Nephron (organoid): ENCODE data around the gene ZNF496.

Experiments used
- H3K27ac Mint-ChIP-seq, 3 experiments: 2 replicates each; pipeline ENCODE4 v1.8.0; 2020; ENCODE audit warnings: mixed read lengths in 3 of 3, mild to moderate bottlenecking in 2 of 3, moderate library complexity in 1 of 3
- H3K27me3 Mint-ChIP-seq: 2 replicates; pipeline ENCODE4 v1.8.0; 2021; ENCODE audit warnings: low read depth, mild to moderate bottlenecking, moderate library complexity, mixed read lengths
- H3K36me3 Mint-ChIP-seq: 2 replicates; pipeline ENCODE4 v1.8.0; 2020; ENCODE audit warnings: low read depth, mixed read lengths
- H3K4me1 Mint-ChIP-seq: 2 replicates; pipeline ENCODE4 v1.8.0; 2020; ENCODE audit warnings: mixed read lengths
- H3K4me3 Mint-ChIP-seq, 3 experiments: 2 replicates each; pipeline ENCODE4 v1.8.0; 2020; ENCODE audit warnings: mild to moderate bottlenecking in 3 of 3, mixed read lengths in 3 of 3, moderate library complexity in 2 of 3
- H3K9me3 Mint-ChIP-seq: 2 replicates; pipeline ENCODE4 v1.8.0; 2020; ENCODE audit warnings: mixed read lengths
- TF ChIP-seq, protein P1 (sequence below), 3 experiments: fragments of 200-600 bp; sonication (generic); IDR thresholded peaks; one replicate each; pipeline ENCODE4 v1.5.0; 2021; ENCODE audit warnings: antibody characterized with exemption in 3 of 3; ENCODE audit not compliant: unreplicated experiment in 3 of 3

ZNF496 gene

DNA sequence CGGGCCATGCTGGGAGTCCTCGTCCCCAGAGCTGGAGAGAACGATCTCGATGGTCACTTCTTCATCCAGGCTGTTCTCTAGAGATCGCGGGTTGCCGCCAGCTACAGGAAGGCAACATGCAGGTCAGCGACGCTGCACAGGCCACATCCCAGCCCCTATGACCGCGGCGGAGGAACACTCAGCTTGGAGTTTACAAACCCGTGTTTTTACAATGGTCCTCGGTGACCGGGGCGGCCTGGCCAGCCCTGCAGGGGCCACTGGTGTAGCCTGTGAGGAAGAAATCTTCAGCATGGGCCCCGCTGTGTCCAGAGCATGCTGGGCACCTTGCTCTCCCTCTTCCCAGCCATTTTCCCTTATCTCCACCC is 30.5 kb downstream of the ZNF496 start:
- Mint-ChIP-seq H3K27ac (no peak overlapping the region), H3K27me3 (no peaks in the 10 kb centered on the region), H3K36me3 (peaks cover 73% of the 10 kb centered on the region), H3K4me1 (no peaks in the 10 kb centered on the region), H3K4me3 (no peak overlapping the region), H3K9me3 (no peaks in the 10 kb centered on the region)
- TF ChIP-seq, protein P1, sequence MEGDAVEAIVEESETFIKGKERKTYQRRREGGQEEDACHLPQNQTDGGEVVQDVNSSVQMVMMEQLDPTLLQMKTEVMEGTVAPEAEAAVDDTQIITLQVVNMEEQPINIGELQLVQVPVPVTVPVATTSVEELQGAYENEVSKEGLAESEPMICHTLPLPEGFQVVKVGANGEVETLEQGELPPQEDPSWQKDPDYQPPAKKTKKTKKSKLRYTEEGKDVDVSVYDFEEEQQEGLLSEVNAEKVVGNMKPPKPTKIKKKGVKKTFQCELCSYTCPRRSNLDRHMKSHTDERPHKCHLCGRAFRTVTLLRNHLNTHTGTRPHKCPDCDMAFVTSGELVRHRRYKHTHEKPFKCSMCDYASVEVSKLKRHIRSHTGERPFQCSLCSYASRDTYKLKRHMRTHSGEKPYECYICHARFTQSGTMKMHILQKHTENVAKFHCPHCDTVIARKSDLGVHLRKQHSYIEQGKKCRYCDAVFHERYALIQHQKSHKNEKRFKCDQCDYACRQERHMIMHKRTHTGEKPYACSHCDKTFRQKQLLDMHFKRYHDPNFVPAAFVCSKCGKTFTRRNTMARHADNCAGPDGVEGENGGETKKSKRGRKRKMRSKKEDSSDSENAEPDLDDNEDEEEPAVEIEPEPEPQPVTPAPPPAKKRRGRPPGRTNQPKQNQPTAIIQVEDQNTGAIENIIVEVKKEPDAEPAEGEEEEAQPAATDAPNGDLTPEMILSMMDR (IDR thresholded peaks at IDR 0.05; ENCODE audit: unreplicated experiment in 3 of 3): no peak

DNA sequence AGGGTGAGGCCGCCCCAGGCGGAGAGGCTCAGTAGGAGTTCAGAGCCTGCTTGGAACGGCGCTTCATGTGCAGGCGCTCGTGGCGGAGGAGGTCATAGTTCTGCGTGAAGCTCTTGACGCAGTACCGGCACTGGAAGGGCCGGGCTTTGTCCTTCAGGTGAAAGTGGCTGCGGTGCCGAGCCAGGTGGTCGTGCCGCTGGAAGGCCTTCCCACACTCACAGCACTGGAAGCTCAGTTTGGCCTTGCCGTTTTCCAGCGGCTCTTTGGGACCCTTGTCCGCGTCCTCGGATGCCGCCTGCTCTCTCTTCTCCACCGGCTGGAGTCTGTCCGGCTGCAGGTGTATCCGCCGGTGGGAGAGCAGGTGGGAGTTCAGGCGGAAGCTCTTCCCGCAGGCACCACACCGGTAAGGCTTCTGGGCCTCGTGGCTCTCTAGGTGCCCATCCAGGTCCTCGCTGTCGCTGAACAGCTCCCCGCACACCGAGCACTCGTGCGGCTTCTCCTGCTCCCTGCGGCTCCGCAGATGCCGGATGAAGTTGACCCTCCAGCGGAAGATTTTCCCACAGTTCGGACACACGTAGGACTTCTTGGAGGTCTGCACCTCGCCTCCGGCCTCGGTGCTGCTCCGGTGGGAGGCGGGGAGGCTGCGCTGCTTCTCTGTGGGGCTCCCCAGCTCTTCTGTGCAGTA is 31.0 kb downstream of the ZNF496 start:
- Mint-ChIP-seq H3K4me3 (no peak overlapping the region), H3K9me3 (no peaks in the 10 kb centered on the region), H3K4me1 (no peaks in the 10 kb centered on the region), H3K27me3 (no peaks in the 10 kb centered on the region), H3K36me3 (peaks cover 70% of the 10 kb centered on the region), H3K27ac (no peak overlapping the region)
- TF ChIP-seq, protein P1 (IDR thresholded peaks at IDR 0.05; ENCODE audit: unreplicated experiment in 3 of 3): no peak

DNA sequence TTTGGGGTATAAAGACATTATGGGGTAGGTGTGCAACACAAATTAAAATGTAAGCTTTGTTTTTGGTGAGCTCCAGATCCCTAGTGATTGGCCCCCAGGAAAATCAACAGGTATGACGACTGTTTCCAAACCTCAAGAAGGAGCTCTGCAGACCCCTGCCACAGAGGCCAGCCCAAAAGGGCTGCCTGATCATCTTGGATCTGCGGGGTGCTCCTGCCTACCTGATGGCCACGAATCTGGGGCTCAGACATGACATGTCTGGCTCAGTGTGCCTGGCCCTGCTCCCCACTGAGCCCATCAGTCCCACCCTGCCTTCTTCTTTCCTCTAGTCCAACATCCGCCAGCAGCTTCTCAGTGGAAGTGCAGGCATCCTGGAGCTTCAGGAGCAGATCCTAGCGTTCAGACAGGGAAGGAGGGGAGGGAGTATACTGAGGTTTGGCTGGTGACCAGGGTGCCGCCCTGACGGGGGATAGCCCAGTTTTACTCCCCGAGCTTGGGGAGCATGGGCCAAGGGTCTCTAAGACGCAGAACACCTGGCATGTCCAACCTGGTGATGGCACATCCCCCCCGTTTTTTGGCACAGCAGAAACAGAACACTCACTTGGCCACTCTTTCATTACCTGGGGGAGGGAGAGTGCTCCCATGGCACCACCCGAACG is 31.8 kb downstream of the ZNF496 start:
- no peak overlapping the region for H3K27ac Mint-ChIP-seq
- H3K9me3 Mint-ChIP-seq: no peaks in the 10 kb centered on the region
- no peak overlapping the region for H3K4me3 Mint-ChIP-seq
- H3K4me1 Mint-ChIP-seq: no peaks in the 10 kb centered on the region
- H3K36me3 Mint-ChIP-seq: peaks cover 62% of the 10 kb centered on the region
- TF ChIP-seq, protein P1 (IDR thresholded peaks at IDR 0.05; ENCODE audit: unreplicated experiment in 3 of 3): no peak
- no peaks in the 10 kb centered on the region for H3K27me3 Mint-ChIP-seq

DNA sequence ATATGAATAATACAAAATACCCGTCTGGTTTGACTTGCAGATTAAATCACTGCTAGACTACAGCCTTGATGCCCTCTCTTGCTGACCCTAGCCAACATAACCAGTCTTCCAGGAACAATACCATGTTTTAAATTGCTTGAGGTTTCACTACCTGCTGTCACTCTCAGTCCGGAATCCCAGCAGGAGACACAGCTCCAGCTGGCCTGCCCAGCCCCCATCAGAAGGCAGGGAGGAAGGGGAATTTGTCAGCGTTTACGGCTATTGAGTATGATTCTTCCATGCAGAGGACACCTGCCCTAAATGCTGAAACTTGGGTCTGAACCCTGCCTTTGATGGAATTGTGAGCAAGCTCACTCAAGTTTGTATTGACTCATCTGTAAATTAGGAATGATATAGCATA is 33.0 kb downstream of the ZNF496 start:
- TF ChIP-seq, protein P1 (IDR thresholded peaks at IDR 0.05; ENCODE audit: unreplicated experiment in 3 of 3): no peak
- Mint-ChIP-seq H3K27ac (no peak overlapping the region), H3K4me1 (no peaks in the 10 kb centered on the region), H3K4me3 (no peak overlapping the region), H3K9me3 (no peaks in the 10 kb centered on the region), H3K27me3 (no peaks in the 10 kb centered on the region), H3K36me3 (peaks cover 53% of the 10 kb centered on the region)

DNA sequence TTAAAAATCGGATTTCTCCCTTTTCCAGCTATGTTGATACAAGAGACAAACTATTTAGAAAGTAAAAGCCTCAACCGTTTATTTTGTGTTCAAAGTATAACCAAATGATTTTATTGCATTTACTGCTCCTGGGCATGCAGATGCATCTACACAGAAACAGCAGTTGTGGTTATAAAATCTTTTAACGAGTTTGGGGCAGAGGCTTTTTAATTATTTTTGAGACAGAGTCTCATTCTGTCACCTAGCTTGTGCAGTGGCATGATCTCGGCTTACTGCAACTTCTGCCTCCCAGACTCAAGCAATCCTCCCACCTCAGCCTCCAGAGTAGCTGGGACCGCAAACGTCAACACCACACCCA is 33.6 kb downstream of the ZNF496 start:
- H3K36me3 Mint-ChIP-seq: peaks cover 47% of the 10 kb centered on the region
- no peak overlapping the region for H3K4me3 Mint-ChIP-seq
- H3K27me3 Mint-ChIP-seq: no peaks in the 10 kb centered on the region
- no peaks in the 10 kb centered on the region for H3K4me1 Mint-ChIP-seq
- peak overlapping the region in 1 of 3 experiments; percentile 43 for H3K27ac Mint-ChIP-seq
- TF ChIP-seq, protein P1 (IDR thresholded peaks at IDR 0.05; ENCODE audit: unreplicated experiment in 3 of 3): no peak
- H3K9me3 Mint-ChIP-seq: no peaks in the 10 kb centered on the region
